HUDEP-2 (cell line): ENCODE measurements around the gene PXMP2.

Source experiments
- DNase-seq, 76 experiments: peaks; one replicate each; lab custom pipeline; 2025; ENCODE audit not compliant: unreplicated experiment in 76 of 76; lab: John Stamatoyannopoulos, UW

PXMP2 gene

DNA sequence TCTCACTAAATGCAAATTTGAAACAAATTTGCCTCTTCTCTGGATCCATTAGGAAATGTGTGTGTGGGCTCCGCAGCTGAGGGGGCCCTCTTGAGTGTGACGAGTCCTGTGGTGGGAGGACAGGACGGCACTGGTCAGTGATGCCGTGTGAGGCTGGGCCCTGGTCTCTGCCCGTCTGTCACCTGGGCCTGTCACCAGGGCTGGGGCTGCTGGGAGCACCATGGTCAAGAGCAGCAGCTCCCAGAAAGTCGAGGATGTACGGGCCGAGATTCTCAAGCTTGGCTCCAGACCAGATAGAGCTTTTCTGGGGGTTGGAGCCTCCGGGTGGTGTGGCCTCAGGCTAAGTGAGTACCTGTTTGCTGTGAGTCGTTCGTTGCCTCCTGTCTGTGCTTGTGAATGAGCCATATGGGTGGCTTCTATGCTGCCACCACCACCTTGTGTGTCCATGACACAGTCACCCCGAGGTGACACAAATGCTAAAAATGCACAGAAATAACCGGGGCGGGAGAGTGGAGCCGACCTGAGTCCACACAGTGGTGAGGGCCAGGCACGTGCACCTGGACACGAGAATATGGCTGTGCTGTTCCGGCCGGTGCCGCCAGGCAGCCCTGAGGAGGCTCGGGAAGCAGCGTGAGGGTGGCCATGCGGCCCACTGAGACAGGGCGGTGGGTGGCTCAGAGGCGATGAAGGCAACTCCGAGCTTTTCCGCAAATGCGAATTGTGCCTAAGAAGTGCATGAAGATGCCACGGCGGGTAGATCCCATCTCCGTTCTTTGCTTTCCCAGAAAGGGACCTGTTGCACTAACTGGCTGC is 32.0 kb downstream of the PXMP2 start:
- DNase-seq: no peak

DNA sequence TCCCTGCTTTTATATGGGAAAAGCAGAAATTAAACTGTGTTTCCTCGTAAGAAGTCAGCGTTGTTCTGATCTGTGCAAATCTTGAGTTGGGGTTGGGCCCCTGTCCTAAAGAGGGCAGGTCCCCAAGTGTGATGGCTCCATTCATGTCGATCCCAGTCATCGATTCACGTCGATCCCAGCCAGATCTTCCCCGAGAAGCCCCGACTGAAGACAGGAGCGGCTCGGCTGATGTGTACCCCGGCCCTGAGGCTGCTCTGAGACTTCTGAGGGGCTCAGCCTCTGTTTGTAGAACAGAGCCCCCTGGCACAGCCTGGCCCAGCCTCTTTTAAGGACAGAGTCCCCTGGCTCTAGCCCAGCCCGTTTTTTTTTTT is 32.6 kb downstream of the PXMP2 start:
- DNase-seq: no peak

DNA sequence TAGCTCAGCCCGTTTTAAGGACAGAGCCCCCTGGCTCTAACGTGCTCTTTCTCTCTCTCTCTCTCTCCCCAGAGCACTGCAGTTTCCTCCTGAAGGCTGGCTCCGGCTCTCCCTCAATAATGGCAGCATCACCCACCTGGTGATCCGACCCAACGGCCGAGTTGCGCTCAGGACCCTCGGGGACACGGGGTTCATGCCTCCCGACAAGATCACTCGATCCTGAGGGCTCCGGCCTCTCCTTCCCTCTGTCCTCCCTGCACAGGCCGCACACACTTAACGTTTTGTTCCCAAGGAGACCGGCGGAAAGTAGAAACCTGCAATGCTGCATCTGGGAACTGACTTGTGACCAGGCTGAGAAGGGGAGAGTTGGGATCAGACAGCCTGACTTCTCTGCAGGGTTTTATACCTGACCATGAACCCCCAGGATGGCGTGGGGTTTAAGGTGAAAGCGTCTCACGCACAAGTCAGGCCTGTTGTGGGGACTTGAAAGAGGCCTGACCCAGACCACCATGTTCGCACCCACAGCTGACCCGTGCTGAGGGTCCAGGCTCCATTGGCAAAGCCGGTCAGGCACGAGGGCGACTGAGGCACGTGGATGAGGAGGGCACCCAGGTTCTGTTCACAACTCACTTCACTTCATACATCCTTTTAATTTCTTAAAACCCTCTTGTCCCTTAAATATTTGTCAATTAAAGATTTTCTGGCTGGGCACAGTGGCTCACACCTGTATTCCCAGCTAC is 33.4 kb downstream of the PXMP2 start:
- DNase-seq: no peak

DNA sequence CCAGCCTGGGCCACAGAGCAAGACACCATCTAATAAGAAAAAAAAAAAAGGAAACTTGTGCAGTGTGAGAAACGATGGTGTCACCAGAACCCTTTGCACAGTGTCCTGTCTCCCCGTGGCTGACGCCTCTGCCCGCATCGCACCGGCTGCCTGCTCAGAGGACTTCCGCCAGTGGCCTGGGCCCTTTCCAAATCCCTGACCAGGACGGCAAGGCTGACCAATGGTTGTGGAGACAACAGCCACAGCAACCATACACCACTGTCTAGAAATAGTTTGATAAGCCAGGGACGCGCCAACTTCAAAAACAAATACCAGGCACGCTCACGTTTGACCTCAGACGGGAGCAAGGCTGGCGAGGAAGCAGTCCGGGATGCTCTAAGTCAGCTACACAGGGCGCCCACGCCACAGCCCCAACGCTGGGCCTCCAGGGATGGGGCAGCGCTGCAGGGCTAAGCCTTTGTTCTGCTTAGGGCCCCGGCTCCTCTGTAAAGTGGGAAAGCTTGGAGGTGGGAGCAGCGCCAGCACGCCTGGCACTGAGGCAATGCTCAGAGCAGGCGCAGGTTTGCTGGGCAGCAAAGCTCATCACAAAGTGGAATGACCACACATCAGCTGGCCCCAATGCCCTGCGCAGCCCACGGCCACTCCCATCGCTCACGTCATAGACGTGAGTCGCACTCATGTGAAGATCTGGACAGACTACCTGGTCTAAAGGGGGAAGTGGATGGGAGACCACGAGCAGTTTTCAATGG is 35.8 kb downstream of the PXMP2 start:
- no peak for DNase-seq

DNA sequence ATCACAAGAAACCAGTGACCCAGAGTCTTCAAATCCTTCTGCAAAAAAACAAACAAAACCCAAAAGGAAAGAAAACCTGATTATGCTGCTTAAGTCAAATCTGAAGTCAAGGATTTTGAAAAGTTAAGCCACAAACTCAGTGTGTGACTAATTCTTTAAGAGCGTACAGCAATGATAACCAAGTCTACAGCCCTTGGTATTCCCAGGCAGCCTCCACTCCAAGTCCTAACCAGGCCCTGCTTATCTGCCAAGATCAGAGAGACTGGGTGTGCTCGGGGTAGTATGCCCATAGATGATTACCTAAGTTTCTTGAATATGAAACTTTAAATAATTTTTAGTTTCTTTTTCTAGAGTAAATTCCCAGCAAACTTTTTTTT is 36.4 kb downstream of the PXMP2 start:
- peak in 1 of 76 experiments; percentile 8 for DNase-seq

DNA sequence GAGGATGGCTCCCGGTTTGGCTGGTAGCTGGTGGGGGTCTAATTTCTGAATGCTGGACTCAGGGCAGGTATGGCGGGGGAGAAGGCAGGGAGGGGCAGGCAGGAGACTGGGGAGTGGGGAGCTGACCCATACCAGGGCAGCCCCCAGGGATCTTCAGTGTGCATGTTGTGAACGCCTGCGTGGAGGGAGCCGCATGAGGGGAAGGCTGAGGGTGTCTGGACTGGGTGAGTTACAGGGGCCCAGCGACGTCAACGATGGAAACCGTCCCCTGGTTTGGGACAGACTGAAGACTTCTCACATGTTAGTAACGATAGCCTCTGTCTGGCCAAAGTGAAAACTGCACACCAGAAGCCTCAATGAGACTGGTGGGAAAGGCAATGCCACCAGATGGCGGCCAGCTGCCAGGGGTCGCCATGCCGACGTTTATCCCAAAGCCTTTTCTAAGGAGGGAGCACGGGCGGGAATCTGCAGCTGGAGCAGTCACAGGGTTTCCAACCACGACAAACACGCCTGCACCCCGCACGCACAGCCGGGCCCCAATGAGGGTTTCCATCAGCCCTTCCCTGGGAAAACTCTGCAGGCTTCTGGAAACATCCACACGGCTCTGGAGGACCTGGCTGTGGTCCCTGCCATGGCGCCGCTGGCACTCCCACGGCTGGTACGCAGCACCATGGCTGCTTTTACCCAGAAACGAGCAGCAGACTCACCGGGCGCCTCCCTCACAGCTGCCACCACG is 37.3 kb downstream of the PXMP2 start:
- DNase-seq: no peak

DNA sequence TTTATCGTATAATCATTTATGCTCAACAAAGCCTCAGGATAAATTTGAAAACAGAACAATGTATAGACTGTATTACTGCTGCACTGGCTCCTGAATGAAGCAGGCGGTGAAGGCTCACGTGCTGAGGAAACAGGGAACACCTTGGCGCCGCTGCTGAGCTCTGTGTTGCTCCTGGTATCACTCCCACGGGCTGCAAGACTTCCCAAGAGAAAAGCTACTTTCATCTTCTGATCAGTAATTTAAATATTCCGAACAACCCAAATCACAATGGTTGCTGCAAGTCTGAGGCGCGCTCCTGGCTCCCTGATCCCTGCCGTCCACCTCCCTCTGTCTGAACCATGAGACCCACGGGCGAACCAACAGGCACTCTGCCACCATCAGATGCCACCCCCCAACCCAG is 39.0 kb downstream of the PXMP2 start:
- DNase-seq: no peak

DNA sequence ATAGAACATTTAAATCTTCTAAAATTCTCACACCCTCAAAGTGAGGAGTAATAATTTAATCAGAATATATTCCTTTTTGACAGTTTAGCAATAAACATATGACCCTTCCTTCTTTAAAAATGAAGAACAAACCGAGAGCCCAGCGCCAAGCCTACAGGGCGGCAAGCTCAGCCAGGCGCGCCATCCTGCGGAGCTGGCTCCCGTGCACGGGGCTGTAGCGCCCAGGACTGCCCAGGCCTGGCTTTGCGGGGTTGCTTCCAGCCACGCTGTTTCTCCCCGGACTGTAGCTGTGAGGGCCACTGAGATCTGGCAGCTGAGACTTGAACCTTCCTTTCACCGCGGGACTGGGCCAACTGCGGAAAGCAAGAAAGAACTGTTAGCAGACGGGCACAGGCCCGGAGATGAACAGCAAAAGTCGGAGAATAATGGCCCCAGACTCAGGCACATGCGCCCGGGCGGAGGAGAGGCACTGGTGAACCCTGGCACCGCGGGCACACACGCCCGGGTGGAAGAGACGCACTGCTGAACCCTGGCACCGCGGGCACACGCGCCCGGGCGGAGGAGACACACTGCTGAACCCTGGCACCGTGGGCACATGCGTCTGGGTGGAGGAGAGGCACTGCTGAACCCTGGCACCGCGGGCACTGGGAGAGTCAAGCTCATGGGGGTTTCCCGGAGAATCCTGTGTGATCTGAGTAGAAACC is 39.9 kb downstream of the PXMP2 start:
- no peak for DNase-seq

DNA sequence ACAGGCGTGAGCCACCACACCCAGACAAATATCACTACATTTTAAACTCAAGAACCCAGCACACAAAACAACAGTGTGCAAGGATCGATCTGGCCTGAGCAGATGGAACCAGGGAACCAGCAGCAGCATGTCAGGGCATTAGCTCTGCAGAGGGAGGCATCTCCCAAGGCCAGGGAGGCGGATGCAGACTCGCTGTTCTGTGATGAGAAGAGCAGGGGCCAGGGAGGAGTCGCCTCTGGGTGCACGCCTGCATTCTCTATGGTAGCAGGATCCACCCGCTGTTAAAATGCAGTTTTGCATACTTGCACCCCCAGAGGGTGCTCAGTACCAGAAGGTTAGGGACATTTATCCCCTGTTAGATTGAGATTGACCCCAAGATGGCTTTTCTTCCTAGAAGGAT is 41.1 kb downstream of the PXMP2 start:
- DNase-seq: no peak

DNA sequence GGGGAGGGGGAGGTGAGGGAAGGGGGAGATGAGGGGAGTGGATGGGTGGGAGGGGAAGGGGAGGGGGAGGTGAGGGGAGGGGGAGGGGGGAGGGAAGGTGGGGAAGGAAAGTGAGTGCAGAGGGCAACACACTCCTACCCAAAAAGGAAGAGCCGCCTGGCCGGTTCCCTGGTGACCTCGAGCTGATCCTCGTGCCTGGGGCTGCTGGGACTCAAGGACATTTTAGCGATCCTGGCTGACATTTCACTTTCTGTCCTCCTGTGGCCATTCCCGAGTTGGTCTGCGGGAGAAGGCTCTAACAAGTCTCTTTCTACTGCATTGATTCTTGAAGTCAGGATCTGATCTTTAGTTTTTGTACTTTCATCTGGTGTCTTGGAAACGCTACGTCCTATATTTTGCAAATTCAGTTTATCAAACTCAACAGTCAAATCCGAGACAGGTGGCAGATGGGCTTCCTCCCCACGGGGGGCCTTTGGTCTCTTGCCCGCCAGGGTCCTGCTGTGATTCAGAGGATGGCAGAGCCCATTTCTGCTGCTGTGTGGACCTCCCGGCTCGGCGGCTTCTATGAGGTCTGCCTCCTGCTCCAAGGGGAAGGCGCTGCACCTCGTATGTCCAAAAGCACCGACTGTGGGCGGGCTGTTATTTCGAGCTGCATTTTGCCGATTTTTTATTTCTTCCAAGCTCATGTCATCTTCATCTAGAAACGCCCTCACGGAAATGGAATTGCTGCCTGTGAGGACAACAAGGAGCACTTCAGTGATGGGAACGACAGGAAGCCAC is 42.3 kb downstream of the PXMP2 start:
- no peak for DNase-seq

DNA sequence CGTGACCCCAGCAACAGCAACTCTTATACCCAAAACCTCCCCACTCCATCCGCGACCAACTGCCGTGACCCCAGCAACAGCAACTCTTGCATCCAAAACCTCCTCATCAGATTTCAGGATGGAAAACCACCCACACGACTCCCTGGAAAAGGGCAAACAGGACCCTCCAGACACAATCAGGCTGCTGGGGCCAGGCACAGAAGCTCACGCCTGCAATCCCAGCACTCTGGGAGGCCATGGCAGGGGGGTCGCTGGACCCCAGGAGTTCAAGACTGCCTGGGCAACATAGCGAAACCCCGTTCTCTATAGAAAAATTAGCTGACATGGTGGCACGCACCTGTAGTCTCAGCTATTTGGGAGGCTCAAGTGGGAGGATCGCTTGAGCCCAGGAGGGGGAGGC is 43.0 kb downstream of the PXMP2 start:
- DNase-seq: no peak

DNA sequence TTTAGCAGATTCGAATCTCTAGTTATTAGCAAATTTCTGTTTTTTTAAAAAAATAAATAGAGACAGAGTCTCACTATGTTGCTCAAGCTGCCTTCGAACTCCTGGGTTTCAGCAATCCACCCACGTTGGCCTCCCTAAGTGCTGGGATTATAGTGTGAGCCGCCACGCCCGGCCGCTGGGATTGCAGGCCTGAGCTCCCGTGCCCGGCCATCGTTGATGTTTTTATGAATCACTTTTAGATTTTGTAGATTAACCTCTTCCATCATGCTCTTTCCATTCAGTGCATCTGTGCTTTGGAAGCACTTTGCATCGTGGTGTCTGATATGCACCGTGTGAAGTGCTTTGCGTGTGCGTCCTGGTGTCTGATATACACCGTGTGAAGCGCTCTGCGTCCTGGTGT is 44.2 kb downstream of the PXMP2 start:
- no peak for DNase-seq

DNA sequence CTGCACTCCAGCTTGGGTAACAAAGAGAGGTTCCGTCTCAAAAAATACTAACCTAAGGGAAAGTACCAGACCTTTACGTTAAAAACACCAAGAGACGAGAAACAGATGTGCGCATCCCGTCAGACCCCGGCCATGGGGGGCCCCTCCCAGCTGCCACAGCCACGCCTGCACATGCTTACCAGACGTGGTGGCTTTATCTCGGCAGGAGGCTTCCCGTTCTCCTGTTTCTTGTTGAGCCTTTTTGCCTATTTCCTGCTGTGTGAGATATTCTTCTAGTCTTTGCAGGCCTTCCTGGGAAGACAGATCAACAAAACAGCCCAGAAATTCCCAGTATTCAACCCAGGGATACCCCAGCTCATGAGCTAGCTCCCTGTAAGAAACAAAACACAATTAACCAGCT is 46.8 kb downstream of the PXMP2 start:
- DNase-seq: no peak

DNA sequence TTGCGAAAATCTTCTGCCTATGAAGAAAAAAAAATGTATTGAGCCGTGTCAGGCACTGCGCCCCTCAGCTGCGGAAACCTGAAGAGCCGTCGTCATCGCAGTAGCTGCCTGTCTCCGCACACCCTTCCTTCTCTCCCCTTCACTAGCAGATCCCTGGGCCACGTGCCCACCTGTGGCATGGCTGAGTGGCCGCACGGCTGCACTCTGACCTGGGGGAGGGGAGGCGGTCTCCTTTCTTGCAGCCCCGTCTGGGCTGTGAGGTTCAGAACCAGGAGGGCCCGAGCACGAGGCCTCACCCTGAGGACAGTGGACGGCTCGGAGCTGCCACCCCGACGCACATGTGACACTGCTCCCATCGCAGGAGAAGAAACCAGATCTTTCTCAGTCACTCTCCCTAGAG is 48.1 kb downstream of the PXMP2 start:
- DNase-seq: no peak

DNA sequence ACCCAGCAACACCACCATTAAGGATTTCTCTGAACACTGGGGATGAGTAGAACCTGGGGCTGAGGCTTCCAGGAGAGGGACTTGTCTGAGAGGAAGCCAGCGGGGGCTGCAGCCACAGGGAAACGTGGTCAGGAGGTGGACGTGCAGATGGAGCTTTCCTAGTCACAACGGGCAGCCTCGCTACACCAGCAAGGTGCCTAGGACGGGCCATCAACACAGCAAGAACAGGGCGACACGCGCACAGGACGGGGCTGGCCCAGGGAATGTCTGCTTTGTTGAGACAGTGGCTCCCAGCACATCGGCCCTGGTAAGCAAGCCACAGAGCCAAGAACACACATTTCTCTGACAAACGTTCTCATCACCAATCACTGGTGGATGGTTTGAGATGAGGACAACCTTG is 49.0 kb downstream of the PXMP2 start:
- no peak for DNase-seq

DNA sequence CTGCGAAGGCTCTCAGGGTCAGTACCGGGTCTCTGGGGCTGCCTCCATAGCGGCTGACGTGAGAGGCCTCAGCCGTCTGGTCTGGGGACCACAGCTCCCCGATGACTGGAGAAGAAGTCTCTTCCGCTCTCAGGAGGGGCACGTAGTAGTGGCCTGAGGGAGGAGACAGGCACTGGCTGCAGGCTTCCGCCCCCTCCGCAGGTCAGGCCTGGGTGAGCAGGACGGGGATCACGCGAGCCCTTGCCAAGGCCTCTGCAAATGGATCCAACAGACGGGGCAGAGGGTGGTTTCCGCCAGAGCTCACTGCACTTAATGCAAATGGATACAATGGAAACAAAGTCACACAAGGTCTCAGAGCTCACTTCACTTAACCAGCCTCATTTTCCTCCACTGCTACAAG is 49.5 kb downstream of the PXMP2 start:
- no peak for DNase-seq

DNA sequence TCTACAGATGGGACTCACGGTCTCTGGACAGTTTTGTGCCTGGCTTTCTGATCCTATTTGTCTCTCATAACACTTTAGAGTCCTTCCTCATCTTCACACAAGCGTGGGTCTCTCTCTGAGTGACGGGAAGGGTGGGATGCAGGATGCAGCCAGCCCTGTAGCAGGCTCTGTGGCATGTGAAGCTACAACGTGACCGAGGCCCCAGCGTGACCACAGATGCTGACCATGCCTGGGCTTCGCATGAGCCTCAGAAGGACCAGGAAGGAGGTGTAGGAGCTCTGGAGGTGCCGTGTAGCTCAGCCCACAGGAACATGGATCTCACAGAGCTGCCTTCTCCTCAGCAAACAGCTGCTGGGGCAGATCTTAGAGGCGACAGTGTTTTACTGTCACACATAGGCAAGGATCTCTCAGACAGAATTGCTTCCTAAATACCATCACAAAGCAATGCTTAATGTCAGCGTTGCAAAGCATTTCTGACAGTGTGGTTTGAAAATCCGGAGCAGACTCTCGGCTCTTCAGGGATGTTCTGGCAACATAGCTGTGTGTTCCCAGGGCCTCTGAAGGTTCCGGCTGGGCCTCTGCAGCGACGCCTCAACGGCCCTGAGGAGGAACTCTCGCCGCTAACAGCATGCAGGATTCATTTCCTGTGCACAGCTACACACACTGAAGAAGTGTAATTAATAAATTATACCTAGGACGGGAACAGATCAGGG is 52.4 kb downstream of the PXMP2 start:
- DNase-seq: no peak

DNA sequence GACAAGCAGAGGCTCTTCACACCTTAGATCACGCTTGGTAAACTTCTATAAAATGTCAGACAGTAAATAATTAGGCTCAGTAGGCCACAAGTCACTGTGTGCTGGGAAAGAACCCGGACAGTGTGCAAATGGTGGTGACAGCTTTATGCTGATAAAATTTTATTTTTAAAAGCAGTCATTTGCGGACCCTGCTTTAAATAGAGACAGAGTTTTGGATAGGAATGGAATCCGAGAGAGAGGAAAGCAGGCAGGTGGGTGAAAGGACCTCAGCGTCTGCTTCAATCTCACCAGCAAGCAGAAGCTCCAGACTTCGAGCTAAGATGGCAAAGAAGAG is 52.9 kb downstream of the PXMP2 start:
- DNase-seq: no peak

DNA sequence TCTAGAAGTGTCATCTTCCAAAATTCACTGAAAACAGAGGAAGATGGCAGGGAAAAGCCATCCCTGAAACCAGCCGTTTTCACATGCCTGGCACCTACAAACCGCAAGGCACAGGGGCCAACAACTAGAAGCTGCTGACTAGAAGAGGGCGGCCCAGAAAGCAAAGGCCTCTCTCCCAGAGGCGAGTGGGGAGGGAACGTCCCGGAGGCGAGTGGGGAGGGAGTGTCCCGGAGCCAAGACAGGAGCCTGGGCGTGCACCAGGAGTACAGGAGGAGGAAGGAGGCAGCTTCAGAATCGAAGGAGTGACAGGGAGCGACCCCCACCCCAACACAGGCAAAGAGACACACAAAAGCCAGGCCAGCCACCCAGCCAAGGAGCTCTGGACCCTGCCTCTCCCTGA is 53.3 kb downstream of the PXMP2 start:
- no peak for DNase-seq
